ENCODE results near the gene NUCB1.
"Not testable (repeated sequence)": the region's sequence is repeated elsewhere in the genome, so short reads cannot be mapped to it uniquely, and the experiment has no call there.

NUCB1 gene

DNA sequence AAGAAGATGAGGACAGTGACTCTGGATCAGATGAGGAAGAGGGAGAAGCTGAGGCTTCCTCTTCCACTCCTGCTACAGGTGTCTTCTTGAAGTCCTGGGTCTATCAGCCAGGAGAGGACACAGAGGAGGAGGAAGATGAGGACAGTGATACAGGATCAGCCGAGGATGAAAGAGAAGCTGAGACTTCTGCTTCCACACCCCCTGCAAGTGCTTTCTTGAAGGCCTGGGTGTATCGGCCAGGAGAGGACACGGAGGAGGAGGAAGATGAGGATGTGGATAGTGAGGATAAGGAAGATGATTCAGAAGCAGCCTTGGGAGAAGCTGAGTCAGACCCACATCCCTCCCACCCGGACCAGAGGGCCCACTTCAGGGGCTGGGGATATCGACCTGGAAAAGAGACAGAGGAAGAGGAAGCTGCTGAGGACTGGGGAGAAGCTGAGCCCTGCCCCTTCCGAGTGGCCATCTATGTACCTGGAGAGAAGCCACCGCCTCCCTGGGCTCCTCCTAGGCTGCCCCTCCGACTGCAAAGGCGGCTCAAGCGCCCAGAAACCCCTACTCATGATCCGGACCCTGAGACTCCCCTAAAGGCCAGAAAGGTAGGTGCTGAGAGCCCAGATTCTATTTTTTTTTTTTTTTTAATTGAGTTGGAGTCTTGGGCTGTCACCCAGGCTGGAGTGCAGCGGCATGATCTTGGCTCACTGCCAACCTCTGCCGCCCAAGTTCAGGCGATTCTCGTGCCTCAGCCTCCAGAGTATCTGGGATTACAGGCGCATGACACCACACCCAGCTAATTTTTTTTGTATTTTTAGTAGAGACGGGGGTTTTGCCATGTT, 25.6 kb upstream of the NUCB1 start:
- TF ChIP-seq, protein P1, sequence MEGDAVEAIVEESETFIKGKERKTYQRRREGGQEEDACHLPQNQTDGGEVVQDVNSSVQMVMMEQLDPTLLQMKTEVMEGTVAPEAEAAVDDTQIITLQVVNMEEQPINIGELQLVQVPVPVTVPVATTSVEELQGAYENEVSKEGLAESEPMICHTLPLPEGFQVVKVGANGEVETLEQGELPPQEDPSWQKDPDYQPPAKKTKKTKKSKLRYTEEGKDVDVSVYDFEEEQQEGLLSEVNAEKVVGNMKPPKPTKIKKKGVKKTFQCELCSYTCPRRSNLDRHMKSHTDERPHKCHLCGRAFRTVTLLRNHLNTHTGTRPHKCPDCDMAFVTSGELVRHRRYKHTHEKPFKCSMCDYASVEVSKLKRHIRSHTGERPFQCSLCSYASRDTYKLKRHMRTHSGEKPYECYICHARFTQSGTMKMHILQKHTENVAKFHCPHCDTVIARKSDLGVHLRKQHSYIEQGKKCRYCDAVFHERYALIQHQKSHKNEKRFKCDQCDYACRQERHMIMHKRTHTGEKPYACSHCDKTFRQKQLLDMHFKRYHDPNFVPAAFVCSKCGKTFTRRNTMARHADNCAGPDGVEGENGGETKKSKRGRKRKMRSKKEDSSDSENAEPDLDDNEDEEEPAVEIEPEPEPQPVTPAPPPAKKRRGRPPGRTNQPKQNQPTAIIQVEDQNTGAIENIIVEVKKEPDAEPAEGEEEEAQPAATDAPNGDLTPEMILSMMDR (IDR thresholded peaks at IDR 0.05; ENCODE audit: low read depth, low read length) = no peak
- H3K4me3 ChIP-seq (ENCODE audit: low read depth, low read length) = peak overlapping the region; percentile 100

DNA sequence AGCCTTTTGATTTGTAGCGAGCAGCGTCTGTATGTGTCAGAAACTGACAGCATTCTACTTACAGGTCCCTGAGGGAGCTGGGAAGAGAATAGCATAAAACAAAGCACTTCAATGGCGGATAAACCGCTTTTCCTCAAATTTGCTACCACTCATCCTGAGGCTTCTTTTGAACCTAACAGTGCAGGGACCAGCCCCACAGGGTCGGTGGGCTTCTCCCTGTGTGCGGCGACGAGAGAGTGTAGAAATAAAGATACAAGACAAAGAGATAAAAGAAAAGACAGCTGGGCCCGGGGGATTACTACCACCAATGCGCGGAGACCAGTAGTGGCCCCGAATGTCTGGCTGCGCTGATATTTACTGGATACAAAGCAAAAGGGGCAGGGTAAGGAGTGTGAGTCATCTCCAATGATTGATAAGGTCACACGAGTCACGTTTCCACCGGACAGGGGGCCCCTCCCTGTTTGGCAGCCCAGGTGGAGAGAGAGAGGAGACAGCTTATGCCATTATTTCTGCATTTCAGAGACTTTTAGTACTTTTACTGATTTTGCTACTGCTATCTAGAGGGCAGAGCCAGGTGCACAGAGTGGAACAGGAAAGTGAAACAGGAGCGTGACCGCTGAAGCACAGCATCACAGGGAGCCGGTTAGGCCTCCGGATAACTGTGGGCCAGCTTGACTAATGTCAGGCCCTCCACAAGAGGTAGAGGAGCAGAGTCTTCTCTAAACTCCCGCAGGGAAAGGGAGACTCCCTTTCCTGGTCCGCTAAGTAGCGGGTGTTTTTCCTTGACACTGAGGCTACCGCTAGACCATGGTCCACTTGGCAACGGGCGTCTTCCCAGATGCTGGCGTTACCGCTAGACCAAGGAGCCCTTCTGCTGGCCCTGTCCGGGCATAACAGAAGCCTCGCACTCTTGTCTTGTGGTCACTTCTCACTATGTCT, 23.8 kb upstream of the NUCB1 start:
- H3K4me3 ChIP-seq (ENCODE audit: low read depth, low read length) = peak overlapping the region; percentile 100

DNA sequence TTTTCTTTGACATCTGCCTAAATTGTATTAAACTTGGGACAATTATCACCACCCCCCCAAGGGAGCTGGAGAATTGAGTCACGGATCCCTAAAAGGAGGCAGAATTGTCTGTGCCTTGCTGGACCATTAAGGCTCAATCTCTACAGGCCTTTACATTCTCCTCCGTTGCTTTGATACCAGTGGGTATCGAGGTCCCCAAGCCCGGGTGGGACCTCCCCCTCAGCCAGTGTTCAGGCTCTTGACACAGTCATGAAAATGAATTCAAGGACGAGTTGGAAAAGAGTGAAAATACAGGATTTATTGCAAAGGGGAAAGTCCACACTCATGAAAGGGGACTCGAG, 22.3 kb upstream of the NUCB1 start:
- no peak overlapping the region for H3K4me3 ChIP-seq (ENCODE audit: low read depth, low read length)
- TF ChIP-seq, protein P1 (IDR thresholded peaks at IDR 0.05; ENCODE audit: low read depth, low read length) = no peak

DNA sequence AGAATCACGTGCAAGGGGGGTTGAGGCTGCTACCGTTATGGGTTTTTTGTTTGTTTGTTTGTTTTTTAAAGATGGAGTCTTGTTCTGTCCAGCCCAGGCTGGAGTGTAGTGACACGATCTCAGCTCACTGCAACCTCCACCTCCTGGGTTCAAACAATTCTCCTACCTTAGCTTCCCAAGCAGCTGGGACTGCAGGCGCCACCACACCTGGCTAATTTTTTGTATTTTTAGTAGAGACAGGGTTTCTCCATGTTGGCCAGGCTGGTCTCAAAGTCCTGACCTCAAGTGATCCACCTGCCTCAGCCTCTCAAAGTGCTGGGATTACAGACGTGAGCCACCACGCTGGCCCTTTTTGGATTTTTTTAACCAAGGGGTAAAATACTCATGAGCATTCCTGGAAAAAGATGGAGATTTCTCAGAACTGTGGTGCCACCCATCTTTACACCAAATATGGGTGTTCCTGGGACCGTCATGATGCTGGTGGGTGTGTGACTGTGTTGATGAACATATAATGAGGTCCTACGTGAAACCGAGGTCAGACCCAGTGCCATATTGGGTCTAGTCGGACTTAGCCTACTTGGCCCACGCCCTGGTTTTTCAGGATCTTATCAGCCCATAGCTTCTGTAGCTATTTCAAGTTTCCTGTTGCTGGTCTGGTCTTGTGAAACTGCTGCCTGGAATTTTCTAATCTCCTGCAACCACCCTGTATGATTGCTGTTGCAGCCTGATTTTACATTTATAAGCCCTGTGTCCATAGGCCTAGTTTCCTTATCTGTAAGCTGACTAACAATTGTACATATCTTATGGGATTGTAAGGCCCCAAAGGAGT, 21.7 kb upstream of the NUCB1 start:
- no peak overlapping the region for H3K4me3 ChIP-seq (ENCODE audit: low read depth, low read length)
- TF ChIP-seq, protein P1 (IDR thresholded peaks at IDR 0.05; ENCODE audit: low read depth, low read length) = no peak

DNA sequence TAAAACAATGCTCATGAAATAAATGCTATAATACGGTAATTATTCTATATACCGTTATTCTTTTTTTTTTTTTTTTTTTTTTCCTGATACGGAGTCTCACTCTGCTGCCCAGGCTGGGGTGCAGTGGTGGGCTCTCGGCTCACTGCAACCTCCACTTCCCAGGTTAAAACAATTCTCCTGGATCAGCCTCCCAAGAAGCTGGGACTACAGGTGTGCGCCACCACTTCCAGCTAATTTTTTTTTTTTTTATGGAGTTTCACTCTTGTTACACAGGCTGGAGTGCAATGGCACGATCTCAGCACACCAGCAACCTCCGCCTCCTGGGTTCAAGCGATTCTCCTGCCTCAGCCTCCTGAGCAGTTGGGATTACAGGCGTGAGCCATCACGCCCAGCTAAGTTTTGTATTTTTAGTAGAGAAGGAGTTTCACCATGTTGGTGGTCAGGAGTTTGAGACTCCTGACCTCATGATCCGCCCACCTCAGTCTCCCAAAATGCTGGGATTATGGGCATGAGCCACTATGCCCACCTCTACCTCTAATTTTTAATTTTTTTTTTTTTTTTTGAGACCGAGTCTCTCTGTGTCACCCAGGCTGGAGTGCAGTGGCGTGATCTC, 21.0 kb upstream of the NUCB1 start:
- TF ChIP-seq, protein P1 (IDR thresholded peaks at IDR 0.05; ENCODE audit: low read depth, low read length) = no peak

DNA sequence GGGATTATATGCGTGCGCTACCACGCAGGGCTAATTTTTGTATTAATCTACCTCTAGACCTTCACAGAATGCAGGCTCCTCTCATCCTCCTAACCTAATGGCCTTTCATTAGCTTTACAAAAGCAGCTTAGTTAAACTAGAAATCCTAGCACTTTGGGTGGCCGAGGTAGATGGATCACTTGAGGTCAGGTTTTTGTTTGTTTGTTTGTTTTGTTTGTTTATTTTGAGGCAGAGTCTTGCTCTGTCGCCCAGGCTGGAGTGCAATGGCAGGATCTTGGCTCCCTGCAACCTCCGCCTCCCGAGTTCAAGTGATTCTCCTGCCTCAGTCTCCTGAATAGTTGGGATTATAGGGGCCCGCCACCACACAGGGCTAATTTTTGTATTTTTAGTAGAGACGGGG, 20.4 kb upstream of the NUCB1 start:
- not testable (repeated sequence) for H3K4me3 ChIP-seq (ENCODE audit: low read depth, low read length)

More for the DNA sequence above, 21.0 kb upstream of the NUCB1 start:
- no peak overlapping the region for H3K4me3 ChIP-seq (ENCODE audit: low read depth, low read length)

DNA sequence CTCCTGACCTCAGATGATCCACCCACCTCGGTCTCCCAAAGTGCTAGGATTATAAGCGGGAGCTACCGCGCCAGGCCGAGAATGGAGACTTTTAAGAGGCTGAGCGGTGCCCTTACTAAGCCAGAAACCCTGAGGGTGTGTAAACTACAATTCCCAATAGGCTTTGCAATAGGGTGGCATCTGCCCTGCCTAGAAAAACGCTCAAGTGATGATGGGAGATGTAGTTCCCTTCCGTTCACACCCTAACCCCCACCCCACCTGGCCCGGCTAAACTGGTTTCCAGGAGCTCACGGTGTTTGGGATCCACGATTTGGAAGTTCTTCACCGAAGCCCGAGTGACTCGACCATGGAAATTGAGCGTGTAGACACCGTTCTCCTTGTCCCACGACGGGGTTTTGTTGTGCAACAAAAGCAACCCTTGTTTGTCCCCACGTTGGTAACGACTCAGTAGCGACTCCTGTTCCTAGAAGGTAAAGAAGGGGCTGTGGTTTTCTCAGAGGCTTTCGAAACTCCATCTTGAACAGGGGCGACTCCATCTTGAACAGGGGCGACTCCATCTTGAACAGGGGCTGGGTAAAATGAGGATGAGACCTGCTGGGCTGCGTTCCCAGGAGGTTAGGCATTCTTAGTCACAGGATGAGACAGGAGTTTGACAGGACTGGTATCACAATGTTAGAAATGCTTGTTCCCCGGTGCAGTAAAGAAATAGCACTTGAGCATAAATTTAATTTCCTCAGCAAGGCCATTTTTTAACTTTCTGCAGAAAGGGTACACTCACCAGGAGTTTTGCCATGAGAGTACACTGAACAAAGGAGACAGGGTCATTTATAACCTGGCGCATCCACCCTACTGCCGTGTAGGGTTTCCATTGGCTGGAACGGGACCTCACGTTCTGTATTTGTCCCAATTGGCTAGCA, 18.1 kb upstream of the NUCB1 start:
- TF ChIP-seq, protein P1 (IDR thresholded peaks at IDR 0.05; ENCODE audit: low read depth, low read length) = no peak
- no peak overlapping the region for H3K4me3 ChIP-seq (ENCODE audit: low read depth, low read length)
